ENCODE data around the gene MAD2L2.

Gene MAD2L2

DNA sequence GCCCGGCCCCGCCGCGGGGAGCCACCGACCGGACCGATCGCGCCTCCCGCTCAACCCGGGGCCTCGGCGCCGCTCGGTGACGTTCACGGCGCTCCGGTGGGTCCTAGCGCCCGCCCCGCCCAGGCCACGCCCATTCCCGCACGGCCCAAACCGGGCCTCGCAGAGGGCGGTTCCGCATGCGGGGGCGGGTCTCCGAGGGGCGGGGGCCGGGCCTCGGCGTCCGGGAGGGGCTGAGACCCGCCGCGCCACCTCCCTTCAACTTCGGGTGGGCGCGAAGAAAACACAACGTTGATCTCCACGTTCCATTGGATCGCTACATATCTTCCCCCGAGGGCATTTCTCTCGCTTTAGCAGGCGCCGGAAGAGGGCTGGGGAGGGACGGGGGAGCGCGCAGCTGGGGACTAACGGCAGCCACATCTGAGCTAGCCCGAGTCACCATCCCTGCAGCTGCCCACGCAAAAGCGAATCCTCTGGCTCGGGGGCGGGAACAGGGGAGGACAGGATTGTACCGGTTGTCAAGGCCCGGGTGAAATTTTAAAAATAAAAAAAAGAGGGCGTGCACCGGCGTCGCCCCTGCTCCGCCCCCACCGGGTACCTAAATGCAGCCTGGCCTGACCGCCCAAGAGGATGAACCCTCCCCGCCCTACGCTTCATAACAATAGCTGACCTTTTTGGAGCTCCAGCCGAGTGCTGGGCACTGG, at the start of gene MAD2L2:
Gene MAD2L2, minus strand, starts transcription at position 78 of the 701 bp plus-strand sequence. CDS start 547 bp downstream, outside the sequence.
- DNase-seq, result peak; percentile 93

DNA sequence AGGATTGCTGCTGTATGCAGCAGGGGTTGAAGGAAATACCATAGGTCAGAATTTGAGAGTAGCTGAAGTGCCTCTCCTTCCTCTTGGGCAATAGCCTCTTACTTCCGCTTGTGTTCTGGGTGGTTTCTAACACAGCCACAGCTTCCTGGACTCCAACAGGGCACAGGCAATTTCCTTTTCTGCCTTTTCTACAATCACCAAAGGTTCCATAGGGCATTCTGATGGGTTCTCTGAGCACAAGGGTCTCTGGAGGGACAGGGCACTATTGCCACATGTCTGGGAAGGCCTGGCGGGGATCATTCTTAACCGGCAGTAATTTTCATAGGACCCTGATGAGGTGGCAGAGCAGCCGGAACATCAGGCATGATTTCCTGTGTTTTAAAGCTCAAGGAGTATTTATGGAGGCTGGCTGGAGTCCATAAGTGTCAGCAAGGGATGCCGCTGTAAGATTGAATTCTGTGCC, 49.5 kb upstream of the MAD2L2 start:
- DNase-seq, result no peak

DNA sequence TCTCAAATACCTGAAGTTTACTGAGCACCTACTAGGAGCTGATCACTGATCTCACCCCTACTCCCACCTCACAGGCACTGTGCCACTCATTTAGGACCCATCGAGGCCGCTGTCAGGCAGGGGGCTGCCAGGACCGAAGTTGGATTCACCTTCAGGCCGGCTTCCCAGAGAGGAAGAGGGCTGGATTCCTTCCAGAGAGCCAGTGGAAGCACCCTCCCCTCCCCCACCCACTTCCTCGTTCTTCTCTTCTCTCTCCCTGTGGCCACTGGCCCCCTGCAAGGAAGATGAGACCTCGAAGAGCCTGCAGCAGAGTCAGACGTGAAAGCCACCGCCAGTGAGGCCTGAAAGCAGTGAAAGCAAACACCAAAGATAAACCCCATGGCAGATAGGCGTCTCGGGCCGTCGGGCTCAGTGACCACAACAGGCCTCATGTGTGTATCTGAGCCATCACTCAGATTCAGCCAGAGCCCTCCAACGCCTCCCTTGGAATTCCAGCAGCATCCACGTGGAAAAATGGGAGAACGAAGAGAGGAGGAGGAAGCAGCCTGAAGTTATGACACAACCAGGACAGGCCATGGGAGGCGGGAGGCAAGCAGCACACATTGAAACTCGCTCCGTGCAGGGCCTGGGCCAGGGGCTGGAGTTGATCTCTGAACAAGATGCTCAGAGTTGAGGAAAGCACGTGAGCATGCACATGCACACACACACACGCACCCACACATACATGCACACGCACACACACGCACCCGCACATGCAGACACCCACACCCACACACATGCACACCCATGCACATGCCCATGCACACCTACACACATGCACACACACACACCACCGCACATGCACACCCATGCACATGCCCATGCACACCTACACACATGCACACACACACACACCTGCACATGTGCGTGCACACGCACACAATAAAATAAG, 48.8 kb upstream of the MAD2L2 start:
- DNase-seq, result no peak

DNA sequence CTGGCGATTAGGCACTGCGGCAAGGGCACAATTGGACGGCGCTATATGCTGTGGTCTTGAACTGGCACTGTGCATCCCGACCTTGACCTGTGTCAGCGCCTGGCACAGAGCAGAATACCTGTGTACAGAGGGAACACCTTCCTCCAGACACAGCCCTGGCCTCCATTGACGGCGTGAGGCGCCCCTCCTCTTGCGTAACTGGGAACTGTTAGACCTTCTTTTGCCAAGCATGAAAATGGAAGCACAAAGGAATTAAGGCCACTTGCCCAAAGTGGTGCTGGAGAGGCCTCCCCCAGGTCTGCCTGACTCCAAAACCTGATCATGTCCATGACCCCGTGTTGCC, 48.2 kb upstream of the MAD2L2 start:
- no peak for DNase-seq

DNA sequence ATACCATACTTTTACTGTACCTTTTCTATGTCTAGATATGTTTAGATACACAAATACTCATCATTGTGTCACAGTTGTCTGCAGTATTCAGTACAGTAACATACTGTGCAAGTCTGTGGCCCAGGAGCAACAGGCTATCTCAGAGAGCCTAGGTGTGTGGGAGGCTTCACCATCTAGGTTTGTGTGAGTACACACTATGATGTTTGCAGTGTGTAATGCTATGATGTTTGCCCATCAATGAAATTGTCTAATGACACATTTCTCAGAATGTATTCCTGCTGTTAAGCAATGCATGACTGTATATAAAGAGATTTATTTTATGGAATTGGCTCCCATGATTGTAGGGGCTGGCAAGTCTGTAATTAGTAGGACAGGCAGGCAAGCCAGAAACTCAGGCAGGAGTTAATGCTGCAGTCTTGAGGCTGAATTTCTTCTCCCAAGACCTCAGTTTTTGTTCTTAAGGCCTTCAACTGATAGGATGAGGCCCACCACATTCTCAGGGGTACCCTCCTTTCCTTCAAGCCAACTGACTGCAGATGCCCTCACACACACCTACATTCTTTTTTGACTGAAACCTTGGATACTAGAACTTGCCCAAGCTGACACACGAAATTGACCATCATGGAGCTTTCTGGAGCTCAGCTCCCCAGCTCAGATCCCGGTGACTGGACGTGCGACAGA, 47.3 kb upstream of the MAD2L2 start:
- no peak for DNase-seq

DNA sequence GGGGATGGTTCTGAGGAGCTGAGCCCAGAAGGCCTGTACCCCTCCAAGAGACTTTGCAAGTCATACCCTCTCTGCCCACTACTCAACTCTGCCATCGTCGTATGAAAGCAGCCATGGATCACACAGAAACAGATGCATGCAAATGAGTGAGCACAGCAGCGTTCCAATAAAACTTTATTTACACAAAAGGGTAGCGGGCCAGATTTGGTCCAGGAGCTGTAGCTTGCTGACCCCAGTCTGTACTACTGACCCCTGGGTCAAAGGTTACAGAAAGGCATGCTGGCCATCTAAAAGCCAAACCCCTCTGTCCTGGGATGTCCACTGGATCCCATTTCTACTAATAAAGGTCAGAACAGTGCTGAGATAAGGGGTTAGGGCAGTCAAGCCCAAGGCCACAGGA, 46.2 kb upstream of the MAD2L2 start:
- no peak for DNase-seq

DNA sequence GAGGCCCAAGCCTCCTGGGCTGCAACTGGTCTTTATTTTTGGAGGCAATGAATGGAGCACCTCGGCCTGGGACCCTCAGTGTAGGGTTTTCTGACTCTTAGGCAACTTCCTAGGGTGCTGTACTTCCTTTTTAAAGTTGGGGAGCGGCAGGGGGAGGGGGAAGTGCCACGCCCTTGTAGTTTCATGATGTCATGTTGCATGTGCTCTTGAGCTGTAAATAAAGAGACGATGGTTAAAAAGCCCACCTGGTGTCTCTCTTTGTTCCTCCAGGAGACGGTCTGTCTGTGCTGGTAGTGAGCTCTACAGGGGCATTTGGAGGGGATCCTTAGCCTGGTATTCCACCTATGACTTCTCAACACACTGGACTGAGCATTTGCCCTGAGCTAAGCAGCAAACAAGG, 44.7 kb upstream of the MAD2L2 start:
- no peak for DNase-seq

DNA sequence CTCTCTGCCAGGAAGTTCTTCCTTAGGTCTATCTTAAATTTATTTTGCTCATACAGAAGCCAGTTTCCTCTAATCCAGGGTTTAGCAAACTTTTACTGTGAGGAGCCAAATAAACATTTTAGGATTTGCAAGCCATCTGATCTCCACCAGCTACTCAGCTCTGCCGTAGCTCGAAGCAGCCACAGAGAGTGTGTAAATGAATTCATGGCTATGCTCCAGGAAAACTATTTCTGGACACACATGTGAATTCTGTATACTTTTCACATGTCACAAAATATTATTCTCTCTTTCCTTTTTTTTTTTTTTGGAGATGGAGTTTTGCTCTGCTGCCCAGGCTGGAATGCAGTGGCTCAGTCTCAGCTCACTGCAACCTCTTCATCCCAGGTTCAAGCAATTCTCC, 41.6 kb upstream of the MAD2L2 start:
- no peak for DNase-seq

DNA sequence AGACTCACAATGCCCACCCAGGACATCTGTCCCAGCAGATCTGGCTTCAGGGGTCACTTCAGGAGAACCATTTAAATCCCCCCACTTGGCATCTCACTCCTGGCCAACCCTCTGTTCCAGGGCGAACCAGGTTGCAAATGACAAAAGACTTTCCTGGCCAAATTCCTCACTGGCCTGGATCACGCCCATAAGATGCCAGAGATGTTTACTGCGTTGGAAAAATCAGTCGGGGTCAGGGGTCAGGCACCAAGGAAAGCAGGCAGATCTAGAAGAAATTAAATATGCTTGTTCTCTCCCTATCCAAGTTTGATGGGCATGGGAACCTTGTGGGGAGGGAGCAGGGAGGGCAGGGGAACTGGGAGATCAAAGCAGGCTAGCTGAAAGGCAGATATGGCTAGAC, 40.4 kb upstream of the MAD2L2 start:
- DNase-seq, result no peak

DNA sequence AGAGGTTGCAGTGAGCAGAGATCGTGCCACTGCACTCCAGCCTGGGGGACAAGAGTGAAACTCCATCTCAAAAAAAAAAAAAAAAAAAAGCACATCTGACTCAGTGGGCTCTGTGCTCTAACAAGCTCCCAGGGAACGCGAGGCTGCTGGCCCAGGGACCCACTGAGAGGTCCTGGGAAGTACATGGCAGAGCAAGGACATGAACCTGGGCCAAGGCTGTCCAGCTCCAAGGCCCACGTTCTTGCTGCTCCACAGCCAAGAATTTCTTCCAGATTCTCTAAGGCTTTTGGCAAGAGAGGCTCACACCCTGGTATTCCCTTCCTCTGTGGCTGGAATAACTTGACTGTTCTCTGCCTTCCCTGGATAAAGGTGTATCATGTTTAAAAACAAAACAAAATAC, 39.6 kb upstream of the MAD2L2 start:
- no peak for DNase-seq

DNA sequence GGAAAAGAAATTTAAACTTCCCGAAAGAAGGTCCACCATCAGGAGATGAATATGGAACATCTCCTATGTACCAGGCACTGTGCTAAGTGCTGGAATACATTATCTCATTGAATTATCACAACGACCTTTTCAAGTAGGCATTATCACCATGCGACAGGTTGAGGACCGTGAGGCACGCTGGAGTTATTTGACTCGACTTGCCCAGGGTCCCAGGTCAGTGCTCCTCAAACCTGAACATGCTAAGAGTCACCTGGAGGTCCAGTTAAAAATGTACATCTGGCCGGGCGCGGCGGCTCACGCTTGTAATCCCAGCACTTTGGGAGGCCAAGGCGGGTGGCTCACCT, 39.1 kb upstream of the MAD2L2 start:
- no peak for DNase-seq

DNA sequence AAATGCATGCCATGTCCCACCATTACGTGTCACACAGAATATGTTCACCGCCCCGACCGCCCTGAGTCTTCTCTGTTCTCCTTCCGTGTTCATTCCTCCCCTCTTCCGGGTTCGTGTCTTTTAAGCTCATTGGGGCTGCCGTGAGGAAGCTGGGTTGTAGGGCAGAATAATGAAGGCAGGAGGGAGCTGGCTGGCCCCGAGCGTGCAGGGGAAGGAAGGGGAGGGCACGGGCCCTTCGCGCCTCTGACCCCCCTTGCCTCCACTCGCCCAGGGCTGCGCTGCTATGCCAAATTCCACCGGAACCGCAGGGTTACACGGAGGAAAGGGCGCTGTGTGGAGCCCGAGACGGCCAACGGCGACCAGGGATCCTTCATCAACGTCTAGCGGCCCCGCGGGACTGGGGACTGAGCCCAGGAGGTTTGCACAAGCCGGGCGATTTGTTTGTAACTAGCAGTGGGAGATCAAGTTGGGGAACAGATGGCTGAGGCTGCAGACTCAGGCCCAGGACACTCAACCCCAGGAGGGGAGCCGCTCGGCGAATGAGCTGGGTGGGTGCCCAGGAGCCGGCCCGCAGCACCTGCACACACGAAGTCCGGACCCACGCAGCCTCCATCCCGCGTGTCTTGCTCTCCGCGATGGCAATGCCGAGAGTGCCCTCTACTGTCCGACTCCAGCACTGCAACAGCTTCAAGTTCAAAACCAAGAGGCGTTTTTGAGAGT, 38.5 kb upstream of the MAD2L2 start:
- peak; percentile 85 for DNase-seq

DNA sequence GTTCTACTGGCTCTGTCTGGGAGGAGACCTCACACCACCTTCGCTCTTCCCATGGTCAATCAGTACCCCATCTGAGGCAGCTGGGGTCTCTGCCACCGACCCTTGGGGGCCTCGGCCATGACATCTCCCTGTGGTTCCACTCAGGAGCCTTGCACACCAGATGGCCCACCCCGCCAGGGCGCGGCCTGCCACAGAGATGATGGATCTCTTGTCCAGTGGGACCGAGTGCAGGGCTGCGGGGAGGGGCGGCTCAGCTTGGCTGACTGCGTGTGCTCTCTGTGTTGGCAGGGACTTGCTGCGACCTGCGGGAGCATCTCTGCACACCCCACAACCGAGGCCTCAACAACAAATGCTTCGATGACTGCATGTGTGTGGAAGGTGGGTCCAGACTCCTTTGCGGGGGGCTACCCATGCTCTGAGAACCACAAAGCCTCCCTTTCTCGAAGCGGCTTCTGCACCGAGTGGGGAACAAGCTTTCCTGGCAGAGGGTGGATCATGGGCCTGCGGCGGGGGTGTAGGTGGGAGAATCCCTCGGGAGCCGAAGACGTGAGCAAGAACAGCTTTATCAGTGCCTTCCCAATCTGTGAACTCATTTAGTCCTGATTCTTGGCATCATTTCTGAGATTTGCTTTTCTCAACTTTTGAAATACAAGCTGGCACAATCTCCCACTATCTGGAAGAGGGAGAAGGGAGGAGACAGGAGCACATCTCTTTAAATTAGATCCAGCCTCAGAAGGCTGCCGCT, 34.1 kb upstream of the MAD2L2 start:
- peak; percentile 70 for DNase-seq

DNA sequence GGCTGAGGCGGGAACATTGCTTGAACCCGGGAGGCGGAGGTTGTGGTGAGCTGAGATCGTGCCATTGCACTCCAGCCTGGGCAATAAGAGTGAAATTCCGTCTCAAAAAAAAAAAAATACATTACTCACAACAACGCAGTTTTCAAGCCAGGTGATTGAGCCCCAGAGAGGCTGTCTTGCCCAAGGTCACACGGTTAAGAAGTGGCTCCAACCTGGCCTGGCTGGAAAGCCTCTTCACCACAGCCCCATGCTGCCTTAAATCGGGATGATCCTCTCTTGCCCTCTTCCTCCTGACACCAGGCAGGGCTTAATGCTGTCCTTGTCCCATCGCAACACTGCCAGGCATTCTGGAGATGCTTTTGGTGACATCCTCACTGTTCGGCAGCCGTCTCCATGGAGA, 32.1 kb upstream of the MAD2L2 start:
- no peak for DNase-seq

DNA sequence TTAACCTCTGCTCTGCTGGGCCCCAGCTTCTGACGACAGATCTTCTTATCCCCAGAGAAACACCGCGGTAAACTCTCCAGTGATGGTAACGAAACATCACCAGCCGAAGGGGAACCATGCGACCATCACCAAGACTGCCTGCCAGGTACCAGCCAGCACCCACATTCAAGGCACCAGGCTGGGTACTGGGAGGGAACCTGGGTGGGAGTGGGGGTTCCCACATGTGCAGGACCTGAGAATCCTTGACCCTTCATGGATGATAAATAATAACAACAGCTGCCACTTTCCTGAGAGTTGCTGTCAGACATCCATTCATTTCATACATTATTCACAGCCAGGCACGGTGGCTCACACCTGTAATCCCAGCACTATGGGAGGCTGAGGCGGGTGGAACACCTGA, 31.3 kb upstream of the MAD2L2 start:
- DNase-seq, result no peak

DNA sequence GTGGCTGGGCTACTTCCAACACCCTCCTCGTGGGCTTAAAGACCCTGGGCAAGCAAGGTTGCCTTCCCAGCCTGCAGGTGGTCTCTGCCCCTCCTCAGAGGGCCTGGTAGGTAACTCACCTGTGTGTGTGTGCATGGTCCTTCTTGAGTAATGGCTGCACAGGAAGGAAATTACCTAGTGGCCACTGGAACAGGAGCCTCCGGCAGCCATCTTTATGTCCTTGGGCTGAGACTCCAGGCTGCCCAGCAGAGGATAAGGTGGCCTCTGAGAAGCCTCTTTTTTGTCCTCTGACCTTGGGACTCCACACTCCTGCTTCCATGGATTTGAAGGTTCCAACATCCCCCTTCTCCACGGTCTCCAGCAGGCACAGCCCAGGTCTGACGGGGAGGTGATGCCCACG, 30.5 kb upstream of the MAD2L2 start:
- no peak for DNase-seq

DNA sequence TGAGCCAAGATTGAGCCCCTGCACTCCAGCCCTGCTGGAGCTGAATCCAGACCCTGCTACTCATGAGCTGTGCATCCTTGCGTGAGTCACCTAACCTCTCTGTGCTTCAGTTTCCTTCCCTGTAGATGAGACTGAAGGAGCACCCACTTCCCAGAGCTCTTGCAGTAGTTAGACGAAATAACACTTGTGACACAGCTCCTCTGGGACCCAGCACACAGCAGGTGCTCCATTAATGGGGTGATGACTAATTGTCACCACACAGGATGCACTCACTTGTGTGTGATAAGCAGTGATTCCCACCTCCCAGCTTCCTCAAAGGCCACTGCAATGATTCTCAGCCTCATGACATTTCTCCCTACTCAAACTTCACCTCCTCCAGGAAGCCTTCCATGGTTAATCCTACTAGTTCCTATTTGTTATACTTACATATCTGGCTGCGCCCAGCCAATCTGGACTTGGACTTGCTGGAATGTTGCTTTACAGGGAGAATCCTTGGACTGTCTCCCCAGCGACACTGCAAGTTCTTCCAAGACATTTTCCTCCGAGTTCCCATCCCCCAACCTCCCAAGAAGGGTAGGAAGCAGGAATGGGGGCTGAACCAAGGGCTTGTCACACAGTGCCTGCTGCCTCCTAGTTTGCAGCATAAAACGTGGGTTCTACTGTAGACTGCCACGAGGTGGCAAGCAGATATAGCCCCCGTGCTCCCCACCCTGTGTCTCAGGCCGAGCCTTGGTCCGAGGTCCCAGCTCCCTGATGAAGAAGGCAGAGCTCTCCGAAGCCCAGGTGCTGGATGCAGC, 27.8 kb upstream of the MAD2L2 start:
- DNase-seq, result no peak

DNA sequence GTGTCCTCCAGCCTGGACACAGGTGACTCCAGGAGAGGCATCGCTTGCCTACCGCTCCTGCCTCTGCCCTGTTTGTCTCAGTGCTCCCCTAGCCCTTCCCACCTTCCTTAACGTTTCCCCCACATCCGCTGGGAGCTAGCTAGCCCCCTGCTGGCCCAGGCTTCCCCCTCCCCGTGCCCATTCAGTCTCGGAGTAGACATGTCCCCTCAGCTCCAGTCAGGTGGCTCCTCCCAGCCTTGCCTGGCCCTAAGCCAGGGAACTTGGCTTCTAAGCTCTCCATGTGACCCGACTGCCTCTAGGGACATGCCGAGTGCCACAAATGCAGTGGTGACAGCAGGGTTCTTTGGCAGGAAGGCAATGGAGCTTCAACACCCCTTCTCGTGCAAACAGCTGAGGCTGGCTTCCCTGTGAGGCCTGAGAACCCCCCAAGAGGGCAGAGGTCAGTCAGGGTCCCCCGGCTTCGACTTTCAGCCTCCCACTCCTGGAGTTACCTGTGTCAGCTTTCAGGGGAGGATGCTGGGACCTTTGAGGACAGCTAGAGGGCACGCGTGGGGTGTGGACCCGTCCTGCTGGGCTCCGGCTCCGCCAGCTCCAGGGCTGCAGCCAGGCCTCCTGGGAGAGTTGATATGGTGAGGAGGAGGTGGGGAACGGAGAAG, 26.8 kb upstream of the MAD2L2 start:
- peak; percentile 96 for DNase-seq

DNA sequence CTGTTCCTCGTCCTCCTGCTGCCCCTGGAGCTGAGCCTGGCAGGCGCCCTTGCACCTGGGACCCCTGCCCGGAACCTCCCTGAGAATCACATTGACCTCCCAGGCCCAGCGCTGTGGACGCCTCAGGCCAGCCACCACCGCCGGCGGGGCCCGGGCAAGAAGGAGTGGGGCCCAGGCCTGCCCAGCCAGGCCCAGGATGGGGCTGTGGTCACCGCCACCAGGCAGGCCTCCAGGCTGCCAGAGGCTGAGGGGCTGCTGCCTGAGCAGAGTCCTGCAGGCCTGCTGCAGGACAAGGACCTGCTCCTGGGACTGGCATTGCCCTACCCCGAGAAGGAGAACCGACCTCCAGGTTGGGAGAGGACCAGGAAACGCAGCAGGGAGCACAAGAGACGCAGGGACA, 25.3 kb upstream of the MAD2L2 start:
- DNase-seq, result no peak

DNA sequence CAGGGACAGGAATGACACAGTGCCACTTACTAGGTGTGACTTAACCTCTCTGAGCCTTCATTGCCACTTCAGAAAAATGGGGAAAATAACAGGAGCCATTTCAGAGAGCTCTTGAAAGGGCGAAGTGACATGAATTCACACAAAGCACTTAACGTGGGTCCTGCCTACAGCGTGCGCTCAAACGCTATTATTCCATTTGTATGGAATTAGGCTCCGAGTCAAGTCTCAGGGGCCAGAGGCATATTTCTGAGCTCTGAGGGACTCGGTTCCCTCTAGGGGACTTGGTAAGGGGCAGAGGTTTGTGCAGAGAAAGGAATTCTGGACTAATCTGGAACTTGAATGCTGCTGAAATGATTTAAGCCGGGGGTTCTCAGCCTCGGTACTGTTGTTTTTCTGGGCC, 24.6 kb upstream of the MAD2L2 start:
- no peak for DNase-seq

Data from NCI-H82 (cell line).